ENCODE data around the gene CHTF18.

CHTF18 gene

GRCh38 chr16:759110-759910 is 29.1 kb upstream of the CHTF18 start:
- no peak for FAIRE-seq

DNA sequence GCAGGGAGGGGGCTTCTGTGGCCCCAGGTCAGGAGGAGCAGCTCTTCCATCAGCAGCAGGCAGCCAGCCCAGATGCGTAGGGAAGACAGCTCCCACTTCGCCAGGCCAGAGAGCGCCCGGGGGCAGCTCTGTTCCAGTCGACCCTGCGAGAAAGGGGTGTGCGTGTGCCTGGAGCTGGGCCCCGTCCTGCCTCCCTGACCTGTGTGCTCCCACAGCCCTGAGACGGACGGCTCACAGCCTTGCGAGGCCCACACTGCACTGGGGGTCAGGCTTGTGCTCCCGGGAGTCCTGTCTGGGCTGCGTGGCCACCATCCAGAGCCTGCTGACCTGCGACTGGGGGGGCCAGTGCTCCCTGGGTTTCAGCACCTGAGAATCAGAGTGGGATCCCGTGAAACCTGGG is 28.4 kb upstream of the CHTF18 start:
- no peak for DNase-seq (ENCODE audit: extremely low spot score, insufficient read length, low read depth)
- no peak for FAIRE-seq

More at GRCh38 chr16:759110-759910, 29.1 kb upstream of the CHTF18 start:
- DNase-seq (ENCODE audit: extremely low spot score, insufficient read length, low read depth), result no peak

- DNase-seq (ENCODE audit: extremely low spot score, insufficient read length, low read depth) (no peak), FAIRE-seq (no peak)
These were observed 27.7 kb upstream of the CHTF18 start, which contains the start of gene MSLN for GRCh38 chr16:760545-761343. Gene MSLN (plus strand): TSS chr16:760734. CDS start chr16:762681, 1,947 bp downstream.

DNA sequence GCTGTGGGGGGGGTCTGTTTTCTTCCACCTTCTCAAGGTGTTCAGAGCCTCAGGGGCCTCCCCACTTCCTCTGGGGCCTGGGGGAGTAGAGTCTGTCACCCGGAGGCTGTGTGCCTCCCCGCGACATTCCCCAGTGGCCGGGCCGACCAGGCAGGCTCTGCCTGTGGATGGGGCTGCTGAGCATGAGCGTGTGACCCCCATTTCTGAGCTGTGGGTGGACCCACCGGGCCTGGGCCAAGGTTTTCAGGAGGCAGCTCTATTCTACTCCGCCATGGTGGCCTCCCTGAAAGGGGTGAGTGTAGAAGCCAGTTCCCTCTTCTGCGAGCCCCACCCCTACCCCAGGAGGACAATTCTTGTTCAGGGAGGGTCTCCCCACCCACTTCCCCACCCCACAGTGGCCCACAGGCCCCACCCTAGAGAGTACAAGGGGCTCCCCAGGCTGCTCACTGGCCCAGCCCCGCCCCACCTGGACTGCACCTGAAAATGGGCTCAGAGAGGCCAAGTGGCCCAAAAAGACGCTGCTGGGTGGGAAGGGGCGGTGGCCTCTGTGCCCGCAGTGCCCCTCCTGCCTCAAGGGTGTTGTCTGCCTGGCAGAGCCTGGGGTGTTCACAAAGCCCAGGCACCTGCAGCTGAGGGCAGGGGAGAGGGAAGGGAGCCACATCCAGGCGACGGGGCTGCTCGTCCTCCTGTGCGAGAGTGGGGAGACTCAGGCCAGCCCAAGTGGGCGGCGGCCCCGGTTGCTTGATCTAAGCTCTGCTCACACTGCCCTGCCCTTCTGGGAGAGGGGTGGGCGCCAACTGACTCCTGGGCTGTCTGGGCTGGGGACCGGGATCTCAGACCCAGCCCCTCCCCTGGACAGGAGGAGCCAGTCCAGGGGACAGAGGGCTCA is 26.6 kb upstream of the CHTF18 start:
- DNase-seq (ENCODE audit: extremely low spot score, insufficient read length, low read depth), result no peak
- no peak for FAIRE-seq

- FAIRE-seq, result no peak
- no peak for DNase-seq (ENCODE audit: extremely low spot score, insufficient read length, low read depth)
These were observed 25.7 kb upstream of the CHTF18 start for GRCh38 chr16:762595-763268.

GRCh38 chr16:763369-764183 is 24.8 kb upstream of the CHTF18 start:
- FAIRE-seq (no peak), DNase-seq (ENCODE audit: extremely low spot score, insufficient read length, low read depth) (no peak)

- no peak for FAIRE-seq
- DNase-seq (ENCODE audit: extremely low spot score, insufficient read length, low read depth), result no peak
These were observed 24.2 kb upstream of the CHTF18 start for GRCh38 chr16:764184-764750.

GRCh38 chr16:764848-765487 is 23.5 kb upstream of the CHTF18 start:
- FAIRE-seq (no peak), DNase-seq (ENCODE audit: extremely low spot score, insufficient read length, low read depth) (no peak)

DNA sequence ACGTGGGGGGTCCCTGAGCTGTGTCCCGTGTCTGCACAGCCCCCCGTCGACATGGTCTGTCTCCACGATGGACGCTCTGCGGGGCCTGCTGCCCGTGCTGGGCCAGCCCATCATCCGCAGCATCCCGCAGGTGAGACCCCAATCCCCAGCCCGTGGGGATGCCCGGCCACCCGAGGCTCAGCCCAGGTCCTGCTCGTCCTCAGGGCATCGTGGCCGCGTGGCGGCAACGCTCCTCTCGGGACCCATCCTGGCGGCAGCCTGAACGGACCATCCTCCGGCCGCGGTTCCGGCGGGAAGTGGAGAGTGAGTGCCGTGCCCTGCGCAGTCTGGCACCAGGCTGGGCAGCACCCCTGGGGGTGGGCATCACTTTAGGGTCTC is 22.9 kb upstream of the CHTF18 start:
- FAIRE-seq (no peak), DNase-seq (ENCODE audit: extremely low spot score, insufficient read length, low read depth) (no peak)

DNA sequence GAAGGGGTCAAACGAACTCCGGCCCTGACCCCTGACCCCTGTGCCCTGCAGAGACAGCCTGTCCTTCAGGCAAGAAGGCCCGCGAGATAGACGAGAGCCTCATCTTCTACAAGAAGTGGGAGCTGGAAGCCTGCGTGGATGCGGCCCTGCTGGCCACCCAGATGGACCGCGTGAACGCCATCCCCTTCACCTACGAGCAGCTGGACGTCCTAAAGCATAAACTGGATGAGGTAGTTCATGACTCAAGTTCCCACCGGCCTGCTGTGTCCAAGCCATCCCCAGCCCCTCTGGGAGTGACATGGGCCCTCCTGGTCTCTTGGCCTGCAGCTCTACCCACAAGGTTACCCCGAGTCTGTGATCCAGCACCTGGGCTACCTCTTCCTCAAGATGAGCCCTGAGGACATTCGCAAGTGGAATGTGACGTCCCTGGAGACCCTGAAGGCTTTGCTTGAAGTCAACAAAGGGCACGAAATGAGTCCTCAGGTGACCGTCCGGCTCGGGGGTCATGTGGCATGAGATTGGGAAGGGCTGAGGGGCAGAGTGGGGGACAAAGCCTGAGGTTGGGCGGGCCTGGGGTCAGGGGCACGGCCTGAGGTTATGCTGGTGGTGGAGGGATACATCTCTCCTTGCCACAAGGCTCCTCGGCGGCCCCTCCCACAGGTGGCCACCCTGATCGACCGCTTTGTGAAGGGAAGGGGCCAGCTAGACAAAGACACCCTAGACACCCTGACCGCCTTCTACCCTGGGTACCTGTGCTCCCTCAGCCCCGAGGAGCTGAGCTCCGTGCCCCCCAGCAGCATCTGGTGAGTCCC is 22.2 kb upstream of the CHTF18 start:
- DNase-seq (ENCODE audit: extremely low spot score, insufficient read length, low read depth) (no peak), FAIRE-seq (no peak)

DNA sequence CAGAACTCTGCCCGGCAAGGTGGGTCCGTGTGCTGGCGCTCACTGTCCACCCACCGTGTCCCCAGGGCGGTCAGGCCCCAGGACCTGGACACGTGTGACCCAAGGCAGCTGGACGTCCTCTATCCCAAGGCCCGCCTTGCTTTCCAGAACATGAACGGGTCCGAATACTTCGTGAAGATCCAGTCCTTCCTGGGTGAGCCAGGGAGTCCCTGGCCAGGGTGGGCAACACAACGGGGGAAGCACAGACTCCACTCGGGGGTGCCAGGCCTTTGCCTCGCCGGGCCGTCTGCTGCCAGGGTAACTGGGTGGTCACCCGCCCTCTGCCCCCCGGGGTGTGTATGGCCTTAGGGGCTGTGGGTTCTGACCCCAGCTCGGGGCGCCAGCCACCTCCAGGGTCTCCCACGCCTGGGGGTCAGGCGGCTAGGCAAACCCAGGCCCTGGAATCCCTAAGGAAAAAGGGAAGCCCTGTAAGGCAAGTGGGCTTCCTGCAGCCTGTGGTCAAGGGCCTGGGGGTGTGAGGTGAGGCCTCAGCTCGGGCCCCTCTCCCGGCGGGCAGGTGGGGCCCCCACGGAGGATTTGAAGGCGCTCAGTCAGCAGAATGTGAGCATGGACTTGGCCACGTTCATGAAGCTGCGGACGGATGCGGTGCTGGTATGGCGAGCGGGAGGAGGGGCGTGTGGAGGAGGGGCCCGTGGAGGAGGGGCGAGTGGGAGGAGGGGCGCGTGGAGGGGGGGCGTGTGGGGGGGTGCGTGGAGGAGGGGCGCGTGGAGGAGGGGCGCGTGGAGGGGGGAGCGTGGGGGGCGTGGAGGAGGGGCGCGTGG is 21.4 kb upstream of the CHTF18 start:
- FAIRE-seq (no peak), DNase-seq (ENCODE audit: extremely low spot score, insufficient read length, low read depth) (no peak)

- FAIRE-seq, result no peak
- no peak for DNase-seq (ENCODE audit: extremely low spot score, insufficient read length, low read depth)
These were observed 20.6 kb upstream of the CHTF18 start for GRCh38 chr16:767743-768235.

DNA sequence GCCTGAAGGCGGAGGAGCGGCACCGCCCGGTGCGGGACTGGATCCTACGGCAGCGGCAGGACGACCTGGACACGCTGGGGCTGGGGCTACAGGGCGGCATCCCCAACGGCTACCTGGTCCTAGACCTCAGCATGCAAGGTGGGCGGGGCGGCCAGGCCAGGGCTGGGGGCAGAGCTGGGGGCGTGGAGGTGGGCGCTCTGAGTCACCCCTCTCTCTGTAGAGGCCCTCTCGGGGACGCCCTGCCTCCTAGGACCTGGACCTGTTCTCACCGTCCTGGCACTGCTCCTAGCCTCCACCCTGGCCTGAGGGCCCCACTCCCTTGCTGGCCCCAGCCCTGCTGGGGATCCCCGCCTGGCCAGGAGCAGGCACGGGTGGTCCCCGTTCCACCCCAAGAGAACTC is 20.0 kb upstream of the CHTF18 start:
- FAIRE-seq (no peak), DNase-seq (ENCODE audit: extremely low spot score, insufficient read length, low read depth) (no peak)

- no peak for DNase-seq (ENCODE audit: extremely low spot score, insufficient read length, low read depth)
- no peak for FAIRE-seq
These were observed 19.1 kb upstream of the CHTF18 start for GRCh38 chr16:769184-769784.

GRCh38 chr16:769934-770333 is 18.5 kb upstream of the CHTF18 start:
- DNase-seq (ENCODE audit: extremely low spot score, insufficient read length, low read depth), result no peak
- FAIRE-seq, result no peak

GRCh38 chr16:770411-770810 is 18.0 kb upstream of the CHTF18 start:
- no peak for FAIRE-seq

More at GRCh38 chr16:770411-770810, 18.0 kb upstream of the CHTF18 start:
- DNase-seq (ENCODE audit: extremely low spot score, insufficient read length, low read depth), result no peak

Data from GM18507 (cell line).